HG02610 (cell line): ENCODE data around the gene DCST1.
"Not testable (repeated sequence)": the region's sequence is repeated elsewhere in the genome, so short reads cannot be mapped to it uniquely, and the experiment has no call there.

ENCODE experiments used
- ATAC-seq: cut with Tn5 transposase; IDR thresholded peaks from one replicate; pipeline ENCODE4 v1.9.1; 2021; ENCODE audit warnings: mild to moderate bottlenecking, moderate library complexity; ENCODE audit not compliant: unreplicated experiment

Gene DCST1, protein sequence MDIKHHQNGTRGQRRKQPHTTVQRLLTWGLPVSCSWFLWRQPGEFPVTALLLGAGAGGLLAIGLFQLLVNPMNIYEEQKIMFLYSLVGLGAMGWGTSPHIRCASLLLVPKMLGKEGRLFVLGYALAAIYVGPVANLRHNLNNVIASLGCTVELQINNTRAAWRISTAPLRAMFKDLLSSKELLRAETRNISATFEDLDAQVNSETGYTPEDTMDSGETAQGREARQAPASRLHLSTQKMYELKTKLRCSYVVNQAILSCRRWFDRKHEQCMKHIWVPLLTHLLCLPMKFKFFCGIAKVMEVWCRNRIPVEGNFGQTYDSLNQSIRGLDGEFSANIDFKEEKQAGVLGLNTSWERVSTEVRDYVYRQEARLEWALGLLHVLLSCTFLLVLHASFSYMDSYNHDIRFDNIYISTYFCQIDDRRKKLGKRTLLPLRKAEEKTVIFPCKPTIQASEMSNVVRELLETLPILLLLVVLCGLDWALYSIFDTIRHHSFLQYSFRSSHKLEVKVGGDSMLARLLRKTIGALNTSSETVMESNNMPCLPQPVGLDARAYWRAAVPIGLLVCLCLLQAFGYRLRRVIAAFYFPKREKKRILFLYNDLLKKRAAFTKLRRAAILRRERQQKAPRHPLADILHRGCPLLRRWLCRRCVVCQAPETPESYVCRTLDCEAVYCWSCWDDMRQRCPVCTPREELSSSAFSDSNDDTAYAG

GRCh38 chr1:155033524-155033923, at the start of gene DCST1, which contains the start of gene DCST2:
DCST1 (plus strand) TSS chr1:155033824; CDS start chr1:155034037, 213 bp downstream.
DCST2 (minus strand) TSS chr1:155033781; CDS start chr1:155033701, 80 bp downstream.
- no peak for ATAC-seq

GRCh38 chr1:154986736-154987135, 46.9 kb upstream of the DCST1 start:
- ATAC-seq: not testable (repeated sequence)

- no peak for ATAC-seq
Measured at GRCh38 chr1:154987326-154987725, 46.3 kb upstream of the DCST1 start.

DNA sequence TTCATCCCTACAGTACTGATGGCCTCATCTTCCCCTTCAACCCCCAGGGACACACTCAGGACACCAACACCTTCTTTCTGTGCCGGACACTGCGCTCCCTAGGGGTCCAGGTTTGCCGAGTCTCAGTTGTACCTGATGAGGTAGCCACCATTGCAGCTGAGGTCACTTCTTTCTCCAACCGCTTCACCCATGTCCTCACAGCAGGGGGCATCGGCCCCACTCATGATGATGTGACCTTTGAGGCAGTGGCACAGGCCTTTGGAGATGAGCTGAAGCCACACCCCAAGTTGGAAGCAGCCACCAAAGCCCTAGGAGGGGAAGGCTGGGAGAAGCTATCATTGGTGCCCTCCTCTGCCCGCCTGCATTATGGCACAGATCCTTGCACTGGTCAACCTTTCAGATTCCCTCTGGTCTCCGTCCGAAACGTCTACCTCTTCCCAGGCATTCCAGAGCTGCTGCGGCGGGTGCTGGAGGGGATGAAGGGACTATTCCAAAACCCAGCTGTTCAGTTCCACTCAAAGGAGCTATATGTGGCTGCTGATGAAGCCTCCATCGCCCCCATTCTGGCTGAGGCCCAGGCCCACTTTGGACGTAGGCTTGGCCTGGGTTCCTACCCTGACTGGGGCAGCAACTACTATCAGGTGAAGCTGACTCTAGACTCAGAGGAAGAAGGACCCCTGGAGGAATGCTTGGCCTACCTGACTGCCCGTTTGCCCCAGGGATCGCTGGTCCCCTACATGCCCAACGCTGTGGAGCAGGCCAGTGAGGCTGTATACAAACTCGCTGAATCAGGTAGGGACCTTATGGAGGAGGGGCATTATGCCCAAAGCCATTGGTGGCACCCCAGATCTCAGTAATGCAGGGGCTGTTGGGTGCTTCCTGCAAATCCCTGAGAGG, 45.3 kb upstream of the DCST1 start:
- ATAC-seq: no peak

GRCh38 chr1:154989195-154989860, 44.3 kb upstream of the DCST1 start:
- ATAC-seq: no peak

- no peak for ATAC-seq
Measured at GRCh38 chr1:154990276-154990675, 43.3 kb upstream of the DCST1 start.

GRCh38 chr1:154992721-154993571, 40.7 kb upstream of the DCST1 start:
- ATAC-seq: no peak

DNA sequence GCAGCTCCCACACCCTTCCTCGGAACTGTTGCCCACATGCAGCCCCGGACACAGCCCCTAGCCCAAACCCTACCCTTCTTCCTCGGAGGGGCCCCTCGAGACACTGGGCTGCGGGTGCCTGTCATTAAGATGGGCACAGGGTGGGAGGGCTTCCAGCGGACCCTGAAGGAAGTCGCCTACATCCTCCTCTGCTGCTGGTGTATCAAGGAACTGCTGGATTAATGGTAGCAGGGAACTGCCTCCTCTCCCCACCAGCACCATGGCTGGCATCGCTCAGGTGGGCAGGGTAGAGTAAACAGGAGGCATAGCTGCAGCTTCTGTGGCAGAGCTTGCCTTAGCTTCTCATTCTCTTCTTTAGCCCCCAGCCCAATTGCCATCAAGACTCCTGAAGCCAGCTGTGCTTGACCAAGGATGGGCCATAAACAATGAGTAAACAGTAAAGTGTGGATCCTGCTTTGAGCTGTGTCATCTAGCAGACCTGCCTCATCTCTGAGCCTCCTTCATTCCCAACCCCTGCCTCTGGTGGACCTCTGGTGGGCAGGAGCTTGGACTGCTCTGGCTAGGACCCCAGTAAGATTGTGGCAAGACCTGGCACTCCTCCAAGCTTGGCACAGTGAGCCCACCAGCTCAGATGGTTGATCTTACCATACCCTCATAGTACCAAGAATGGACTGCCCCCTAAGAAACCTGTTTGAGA, 39.9 kb upstream of the DCST1 start, which contains the start of gene LENEP:
Gene LENEP, plus strand, starts transcription at position 15 of the 697 bp plus-strand sequence. Its CDS starts 22 bp downstream, at position 37.
- ATAC-seq: no peak

DNA sequence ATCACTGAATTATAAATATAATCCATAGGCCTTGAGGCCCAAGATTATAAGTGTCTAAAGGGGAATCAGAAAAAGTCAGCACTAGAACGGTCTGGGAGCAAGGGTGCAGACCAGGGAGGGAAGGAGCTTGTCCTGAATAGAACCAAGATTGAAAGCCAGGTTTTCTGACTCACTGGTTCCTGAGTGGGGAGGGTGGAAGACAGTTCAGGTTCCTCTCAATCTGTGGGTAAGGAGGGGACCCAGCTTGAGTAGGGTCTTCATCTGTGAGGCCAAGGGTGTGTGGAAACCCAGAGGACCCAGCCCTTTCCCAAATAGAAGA, 39.4 kb upstream of the DCST1 start:
- ATAC-seq: no peak

GRCh38 chr1:154994591-154994990, 39.0 kb upstream of the DCST1 start:
- ATAC-seq: no peak

- not testable (repeated sequence) for ATAC-seq
Measured at GRCh38 chr1:154995301-154995983, 38.2 kb upstream of the DCST1 start.

- ATAC-seq: no peak
Measured at GRCh38 chr1:154996966-154997701, 36.5 kb upstream of the DCST1 start.

DNA sequence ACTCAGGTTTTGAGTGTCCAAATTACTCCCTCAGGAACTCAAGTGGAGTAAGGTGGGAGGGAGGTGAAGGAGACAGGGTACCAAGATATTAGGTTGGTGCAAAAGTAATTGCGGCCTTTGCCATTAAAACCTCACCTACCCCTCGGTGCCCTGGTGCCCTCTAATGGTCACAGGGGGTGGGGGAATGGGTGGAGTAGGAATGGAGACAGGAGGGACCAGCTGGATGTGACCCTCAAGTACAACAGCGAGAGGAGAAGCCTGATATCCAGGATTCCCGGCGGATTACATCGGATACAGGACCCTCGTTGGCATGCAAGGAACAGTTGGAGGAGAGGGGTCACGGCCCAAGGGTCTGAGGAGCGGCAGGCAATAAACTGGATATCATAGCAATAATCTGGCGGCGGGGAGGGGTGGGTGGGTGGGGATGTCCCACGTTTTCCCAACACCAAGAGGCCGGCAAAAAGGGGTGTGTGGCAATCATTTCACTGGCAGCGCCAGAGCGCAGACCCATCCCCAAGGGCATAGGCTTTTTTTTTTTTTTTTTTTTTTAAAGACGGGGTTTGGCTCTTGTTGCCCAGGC, 35.3 kb upstream of the DCST1 start:
- ATAC-seq: no peak

DNA sequence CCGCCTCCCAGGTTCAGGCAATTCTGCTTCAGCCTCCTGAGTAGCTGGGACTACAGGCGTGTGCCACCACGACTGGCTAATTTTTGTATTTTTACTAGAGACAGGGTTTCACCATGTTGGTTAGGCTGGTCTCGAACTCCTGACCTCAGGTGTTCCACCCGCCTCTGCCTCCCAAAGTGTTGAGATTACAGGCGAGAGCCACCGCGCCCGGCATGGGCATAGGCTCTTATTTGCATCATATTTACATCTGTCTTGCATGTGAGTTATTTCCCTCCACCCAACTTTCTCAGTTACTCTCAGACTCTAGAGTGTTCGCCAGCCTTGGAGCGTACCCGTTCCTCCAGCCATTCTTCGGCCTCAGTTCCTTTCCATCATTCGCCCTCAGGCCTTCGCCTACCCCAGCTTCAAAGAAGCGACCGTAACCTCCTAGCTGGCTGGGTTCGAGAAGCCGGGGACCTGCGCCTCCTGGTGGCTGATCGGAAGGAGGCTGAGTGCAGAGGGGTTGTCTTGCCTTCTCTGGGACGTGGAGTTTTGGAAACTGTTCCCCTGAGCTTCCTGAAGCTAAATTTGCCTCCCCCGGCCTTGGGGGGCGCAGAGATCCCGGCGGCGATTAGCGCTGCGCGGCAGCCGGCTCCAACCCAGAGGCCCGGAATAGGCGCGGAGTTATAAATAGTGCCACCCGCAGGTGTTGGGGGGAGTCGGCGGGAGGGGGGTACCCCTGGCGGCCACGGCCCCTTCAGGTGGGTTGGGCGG, 34.6 kb upstream of the DCST1 start:
- no peak for ATAC-seq

GRCh38 chr1:154999571-155000410, 33.8 kb upstream of the DCST1 start:
- ATAC-seq: no peak

DNA sequence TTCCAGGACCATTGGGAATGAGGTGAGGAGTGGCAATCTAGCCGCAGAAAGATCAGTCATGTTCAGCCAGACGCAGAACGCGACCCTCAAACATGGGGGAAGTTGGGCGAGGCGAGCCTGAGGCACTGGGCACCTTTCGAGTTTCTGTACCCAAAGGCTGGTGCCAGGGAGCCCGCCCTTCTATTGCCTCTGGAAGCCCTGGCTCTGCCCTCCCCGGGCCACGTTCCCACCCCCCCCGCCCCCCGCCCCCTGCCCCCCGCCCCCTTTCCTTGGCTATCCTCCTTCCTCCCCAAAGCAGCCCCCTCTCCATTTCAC, 33.3 kb upstream of the DCST1 start:
- ATAC-seq: no peak
